Endothelial cell (in vitro differentiated cells): ENCODE results near the gene CCL27. TPM values are rescaled to one million over a fixed set of nuclear protein-coding genes. Genes with fewer than 3 reads are reported as not detected.
A peak's percentile ranks its signal among the peaks of the same experiment; 100 is the strongest.

Experiments used
- DNase-seq: peaks from one replicate; pipeline ENCODE4 v3.0.0; 2021; ENCODE audit warnings: low spot score
- H3K27ac Mint-ChIP-seq: one replicate; pipeline ENCODE4 v1.8.0; 2021; ENCODE audit warnings: mixed read lengths, inconsistent platforms; ENCODE audit not compliant: unreplicated experiment
- H3K27me3 Mint-ChIP-seq: one replicate; pipeline ENCODE4 v1.8.0; 2021; ENCODE audit warnings: mild to moderate bottlenecking, moderate library complexity, mixed read lengths, inconsistent platforms; ENCODE audit not compliant: unreplicated experiment
- H3K36me3 Mint-ChIP-seq: one replicate; pipeline ENCODE4 v1.8.0; 2021; ENCODE audit warnings: mild to moderate bottlenecking, low read depth, mixed read lengths, inconsistent platforms; ENCODE audit not compliant: unreplicated experiment
- H3K4me1 Mint-ChIP-seq: one replicate; pipeline ENCODE4 v1.8.0; 2021; ENCODE audit warnings: mild to moderate bottlenecking, mixed read lengths, inconsistent platforms; ENCODE audit not compliant: unreplicated experiment
- H3K4me3 Mint-ChIP-seq: one replicate; pipeline ENCODE4 v1.8.0; 2021; ENCODE audit warnings: mild to moderate bottlenecking, mixed read lengths, inconsistent platforms; ENCODE audit not compliant: unreplicated experiment
- H3K9me3 Mint-ChIP-seq: one replicate; pipeline ENCODE4 v1.8.0; 2021; ENCODE audit warnings: mixed read lengths, inconsistent platforms; ENCODE audit not compliant: unreplicated experiment
- total RNA-seq: library from RNA; stranded (reverse); fragmentation: NEBNext Ultra II Directional; extraction: Animal tissue kit (Norgen Biotek cat#: 25700); gene quantifications from one replicate; pipeline ENCODE4 v1.2.1, GENCODE V29; 2021; ENCODE audit not compliant: unreplicated experiment
- TF ChIP-seq, protein P1 (sequence below): fragments of 200-600 bp; sonication (generic); IDR thresholded peaks from one replicate; pipeline ENCODE4 v1.5.0; 2021; ENCODE audit warnings: antibody characterized with exemption; ENCODE audit not compliant: unreplicated experiment

The CCL27 gene
- total RNA-seq, 1 donor from 2014 or later: not detected

DNA sequence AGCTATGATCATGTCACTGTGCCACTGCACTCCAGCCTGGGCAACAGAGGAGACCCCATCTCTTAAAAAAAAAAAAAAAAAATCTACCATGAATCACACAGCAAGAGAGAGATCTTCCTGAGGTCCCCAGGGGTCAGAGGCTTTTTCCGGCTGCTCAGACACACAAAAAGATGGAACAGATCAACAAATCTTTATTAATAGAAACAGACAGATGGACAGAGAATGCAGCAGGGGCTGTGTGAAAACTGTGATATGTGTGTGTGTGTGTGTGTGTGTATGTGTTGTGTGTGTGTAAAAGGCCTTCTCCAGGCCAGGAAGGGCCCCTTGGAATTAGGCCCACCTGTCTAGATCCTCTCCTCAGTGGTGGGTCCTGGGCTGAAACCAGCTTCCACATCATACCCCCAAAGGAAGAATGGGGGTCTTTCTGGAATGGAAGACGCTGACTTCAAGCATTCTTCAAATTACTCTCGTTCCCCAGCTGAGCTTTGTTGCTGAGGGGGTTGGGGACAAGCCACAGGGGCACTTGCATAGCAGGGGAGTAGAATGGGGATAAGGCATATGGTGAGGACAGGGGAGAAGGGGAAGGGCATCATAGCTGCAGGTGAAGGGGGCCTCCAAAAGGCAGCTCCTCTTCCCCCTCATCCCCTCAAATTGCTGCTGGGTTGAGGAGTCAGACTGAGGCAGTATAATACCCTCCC lies 27.8 kb downstream of the CCL27 start:
- no peak for DNase-seq
- no peak overlapping the region for H3K4me3 Mint-ChIP-seq
- no peaks in the 10 kb centered on the region for H3K9me3 Mint-ChIP-seq
- peaks cover 11% of the 10 kb centered on the region for H3K4me1 Mint-ChIP-seq
- no peak overlapping the region for H3K27ac Mint-ChIP-seq
- H3K27me3 Mint-ChIP-seq: peaks cover 19% of the 10 kb centered on the region
- peaks cover 6% of the 10 kb centered on the region for H3K36me3 Mint-ChIP-seq
- TF ChIP-seq, protein P1, sequence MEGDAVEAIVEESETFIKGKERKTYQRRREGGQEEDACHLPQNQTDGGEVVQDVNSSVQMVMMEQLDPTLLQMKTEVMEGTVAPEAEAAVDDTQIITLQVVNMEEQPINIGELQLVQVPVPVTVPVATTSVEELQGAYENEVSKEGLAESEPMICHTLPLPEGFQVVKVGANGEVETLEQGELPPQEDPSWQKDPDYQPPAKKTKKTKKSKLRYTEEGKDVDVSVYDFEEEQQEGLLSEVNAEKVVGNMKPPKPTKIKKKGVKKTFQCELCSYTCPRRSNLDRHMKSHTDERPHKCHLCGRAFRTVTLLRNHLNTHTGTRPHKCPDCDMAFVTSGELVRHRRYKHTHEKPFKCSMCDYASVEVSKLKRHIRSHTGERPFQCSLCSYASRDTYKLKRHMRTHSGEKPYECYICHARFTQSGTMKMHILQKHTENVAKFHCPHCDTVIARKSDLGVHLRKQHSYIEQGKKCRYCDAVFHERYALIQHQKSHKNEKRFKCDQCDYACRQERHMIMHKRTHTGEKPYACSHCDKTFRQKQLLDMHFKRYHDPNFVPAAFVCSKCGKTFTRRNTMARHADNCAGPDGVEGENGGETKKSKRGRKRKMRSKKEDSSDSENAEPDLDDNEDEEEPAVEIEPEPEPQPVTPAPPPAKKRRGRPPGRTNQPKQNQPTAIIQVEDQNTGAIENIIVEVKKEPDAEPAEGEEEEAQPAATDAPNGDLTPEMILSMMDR: no peak

DNA sequence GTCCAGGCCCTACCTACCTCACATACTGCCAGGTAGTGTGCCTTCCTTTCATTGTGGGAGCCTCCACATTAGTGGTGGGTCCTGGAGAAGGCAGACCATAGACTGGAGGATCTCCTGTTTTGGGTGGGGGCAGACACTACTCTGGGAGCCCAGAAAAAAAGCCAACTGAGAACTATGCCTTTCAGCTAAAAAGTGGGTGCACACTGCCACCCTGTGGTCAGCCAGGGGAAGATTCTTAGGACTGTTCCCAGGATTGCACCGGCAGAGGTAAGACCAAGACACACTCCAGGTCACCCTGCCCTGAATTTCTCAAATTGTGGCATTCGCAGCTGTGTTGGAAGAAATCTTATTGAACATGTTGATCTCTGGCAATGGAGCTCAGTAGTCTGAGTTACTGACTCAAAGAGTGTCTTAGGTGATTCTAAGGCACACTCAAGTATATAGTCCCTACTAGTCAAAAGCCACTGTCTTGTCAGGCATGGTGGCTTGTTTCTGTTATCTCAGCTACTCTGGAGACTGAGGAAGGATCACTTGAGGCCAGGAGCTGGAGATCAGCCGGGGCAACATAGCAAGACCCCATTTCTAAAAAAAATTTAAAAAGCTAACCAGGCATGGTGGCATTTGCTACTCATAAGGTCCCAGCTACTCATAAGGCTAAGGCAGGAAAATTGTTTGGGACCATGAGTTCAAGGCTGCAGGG lies 28.5 kb downstream of the CCL27 start:
- TF ChIP-seq, protein P1: peak; percentile 66
- Mint-ChIP-seq H3K4me1 (peaks cover 16% of the 10 kb centered on the region), H3K36me3 (peaks cover 6% of the 10 kb centered on the region), H3K4me3 (no peak overlapping the region), H3K27me3 (peaks cover 26% of the 10 kb centered on the region), H3K9me3 (no peaks in the 10 kb centered on the region), H3K27ac (peak overlapping the region; percentile 42)
- peak; percentile 83 for DNase-seq

DNA sequence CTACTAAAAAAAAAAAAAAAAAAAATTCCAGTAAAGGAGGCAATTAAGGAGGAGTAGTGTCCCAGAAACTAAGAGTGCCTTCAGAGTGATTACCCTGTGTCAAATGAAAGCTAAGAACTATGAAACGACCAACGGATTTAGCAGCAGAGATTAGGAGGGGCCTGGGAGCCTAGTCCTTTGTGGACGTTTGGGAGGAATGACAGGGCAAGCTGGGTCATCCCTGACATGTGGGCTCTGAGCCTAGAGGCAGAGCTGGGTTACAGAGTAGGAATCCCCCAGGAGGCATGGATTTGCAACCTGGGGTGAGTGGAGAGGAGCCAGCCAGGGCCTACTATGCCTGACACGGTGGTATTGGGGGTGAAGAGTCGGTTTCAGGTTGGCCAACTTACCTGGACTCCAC lies 29.3 kb downstream of the CCL27 start:
- H3K4me1 Mint-ChIP-seq: peaks cover 19% of the 10 kb centered on the region
- no peak overlapping the region for H3K27ac Mint-ChIP-seq
- no peak overlapping the region for H3K4me3 Mint-ChIP-seq
- H3K9me3 Mint-ChIP-seq: no peaks in the 10 kb centered on the region
- no peak for DNase-seq
- peaks cover 10% of the 10 kb centered on the region for H3K36me3 Mint-ChIP-seq
- peaks cover 27% of the 10 kb centered on the region for H3K27me3 Mint-ChIP-seq
- TF ChIP-seq, protein P1: no peak

DNA sequence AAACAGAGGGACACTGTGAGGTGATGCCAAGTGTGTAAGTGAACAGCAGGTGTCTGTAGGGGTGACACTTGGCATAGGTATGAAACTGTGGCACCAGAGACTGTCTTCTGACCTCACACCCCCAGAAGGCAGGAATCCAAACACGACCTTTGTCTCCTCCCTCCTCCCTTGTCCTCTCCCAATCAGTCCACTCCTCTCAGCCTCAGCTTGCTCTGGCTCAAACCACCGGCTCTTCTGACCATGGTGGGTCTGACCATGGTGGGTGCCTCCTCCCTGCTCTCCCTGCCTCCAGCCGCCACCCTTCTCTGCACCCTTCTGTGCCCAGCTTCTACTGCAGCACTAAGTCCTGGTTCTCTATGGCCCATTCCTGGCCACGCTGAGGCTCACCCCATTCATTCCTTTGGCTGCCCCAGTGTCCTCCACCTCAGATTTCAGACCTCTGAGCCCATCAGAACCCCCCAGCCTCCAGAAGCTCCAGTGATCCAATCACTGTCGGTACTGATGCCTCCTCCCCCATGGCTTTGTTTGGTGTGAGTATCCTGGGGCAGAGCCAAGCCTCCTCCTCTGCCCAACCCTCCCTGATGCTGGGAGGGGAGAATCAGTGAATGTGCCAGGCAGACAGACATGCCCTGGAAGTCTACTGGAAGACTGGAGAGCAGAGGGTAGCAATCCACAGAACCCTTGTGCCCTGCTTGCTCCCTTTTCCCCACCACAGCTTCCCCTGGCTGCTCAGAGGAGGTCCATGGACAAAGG lies 31.9 kb downstream of the CCL27 start:
- Mint-ChIP-seq H3K27ac (no peak overlapping the region), H3K27me3 (peaks cover 33% of the 10 kb centered on the region), H3K36me3 (peaks cover 12% of the 10 kb centered on the region), H3K4me3 (no peak overlapping the region), H3K9me3 (no peaks in the 10 kb centered on the region), H3K4me1 (peaks cover 11% of the 10 kb centered on the region)
- TF ChIP-seq, protein P1: no peak
- no peak for DNase-seq
